HG03064 (cell line): ENCODE results near the gene RNLS.
A peak's percentile ranks its signal among the peaks of the same experiment; 100 is the strongest.

Experiments used
- ATAC-seq: cut with Tn5 transposase; IDR thresholded peaks from one replicate; pipeline ENCODE4 v1.9.1; 2021; ENCODE audit warnings: low read depth; ENCODE audit not compliant: unreplicated experiment

RNLS gene

GRCh38 chr10:88401671-88402347 lies 181.3 kb downstream of the RNLS start:
- no peak for ATAC-seq

GRCh38 chr10:88399240-88399639 lies 183.9 kb downstream of the RNLS start:
- ATAC-seq, result no peak

- no peak for ATAC-seq
Measured at GRCh38 chr10:88395677-88396076, 187.4 kb downstream of the RNLS start.

- peak; percentile 83 for ATAC-seq
Measured at GRCh38 chr10:88392222-88392621, 190.9 kb downstream of the RNLS start.

GRCh38 chr10:88390041-88390440 lies 193.1 kb downstream of the RNLS start:
- ATAC-seq, result no peak

GRCh38 chr10:88389456-88389855 lies 193.7 kb downstream of the RNLS start:
- ATAC-seq, result no peak

GRCh38 chr10:88388324-88388723 lies 194.8 kb downstream of the RNLS start:
- ATAC-seq, result no peak

GRCh38 chr10:88386821-88387773 lies 196.0 kb downstream of the RNLS start:
- ATAC-seq, result no peak

- ATAC-seq, result peak; percentile 48
Measured at GRCh38 chr10:88386204-88386788, 196.8 kb downstream of the RNLS start.

GRCh38 chr10:88385601-88386203 lies 197.4 kb downstream of the RNLS start:
- peak; percentile 80 for ATAC-seq

GRCh38 chr10:88383276-88383675 lies 199.8 kb downstream of the RNLS start:
- ATAC-seq, result no peak

- ATAC-seq, result no peak
Measured at GRCh38 chr10:88382699-88383098, 200.4 kb downstream of the RNLS start.

GRCh38 chr10:88379575-88379974 lies 203.5 kb downstream of the RNLS start:
- ATAC-seq, result no peak

- no peak for ATAC-seq
Measured at GRCh38 chr10:88377510-88377909, 205.6 kb downstream of the RNLS start.

GRCh38 chr10:88374392-88375175 lies 208.5 kb downstream of the RNLS start:
- no peak for ATAC-seq

- ATAC-seq, result no peak
Measured at GRCh38 chr10:88372881-88373592, 210.1 kb downstream of the RNLS start.

GRCh38 chr10:88372051-88372715 lies 210.9 kb downstream of the RNLS start:
- ATAC-seq, result no peak

GRCh38 chr10:88370713-88371112 lies 212.4 kb downstream of the RNLS start:
- no peak for ATAC-seq

GRCh38 chr10:88366772-88367171 lies 216.3 kb downstream of the RNLS start:
- ATAC-seq, result no peak
